ENCODE measurements around the gene CBR1. TPM values are rescaled to one million over a fixed set of nuclear protein-coding genes. Genes with fewer than 3 reads are reported as not detected.

Gene CBR1
- total and polyA plus RNA-seq, 2 of the 13 experiments (the other 11 are each of a cell fraction or from before 2014, with no cell fraction given) = 33.7 to 38.7 TPM

- no peak for ATAC-seq
- no peak for FAIRE-seq
- Histone ChIP-seq H3K4me3 (replicated peaks in 1 of 3; ENCODE audit: insufficient read depth in 1 of 3, low read depth in 2 of 3, low read length in 3 of 3) (no peak overlapping the region), H3K79me2 (ENCODE audit: insufficient read depth, low read length) (no peaks in the 10 kb centered on the region), H2AFZ (ENCODE audit: low read length) (no peak overlapping the region), H4K20me1 (ENCODE audit: insufficient read depth, low read length) (no peaks in the 10 kb centered on the region), H3K27me3 (ENCODE audit: control insufficient read depth in 1 of 2, insufficient read depth in 2 of 2, low read length in 2 of 2) (peaks cover 0 to 2% of the 10 kb centered on the region in 2 experiments; a peak in 2 of 5 replicates), H3K36me3 (replicated peaks in 1 of 2; ENCODE audit: control insufficient read depth in 1 of 2, insufficient read depth in 2 of 2, low read length in 2 of 2) (no peaks in the 10 kb centered on the region), H3K9me3 (ENCODE audit: low read length) (no peaks in the 10 kb centered on the region), H3K9ac (ENCODE audit: insufficient read depth, low read depth, low read length) (no peak overlapping the region), H3K27ac (ENCODE audit: extremely low read length, insufficient read depth, low read length) (no peak overlapping the region), H3K4me1 (ENCODE audit: insufficient read depth, low read length) (peaks cover 2% of the 10 kb centered on the region; the same call in 1 of the 2 replicates), H3K4me2 (ENCODE audit: low read depth, low read length) (no peak overlapping the region; the same call in 1 of the 2 replicates)
- ChIA-PET POLR2A (no interaction called here), CTCF (ENCODE audit: low intra/inter-chr PET ratio, low total read pairs) (no interaction called here)
- 38% methylated on average over 3 of the region's 3 CpGs for WGBS (ENCODE audit: low lambda C conversion rate)
- BruUV-seq (replicated peaks) = no TSS peak
- in situ Hi-C loops (cut with HindIII; ENCODE audit: extremely low pct_ligation_motif_present, low pct_unique_long_range_greater_than_20kb) (no loop called here), intact Hi-C loops (cut with micrococcal nuclease; ENCODE audit: unreplicated experiment) (loop anchor here (10.0 kb wide), 1 partner anchor 1138 kb away; no protein-coding TSS in a partner anchor)
- DNase-seq (ENCODE audit: low spot score) = no peak
- TF ChIP-seq NFKBIZ (CRISPR knock-in tag; IDR thresholded peaks at IDR 0.05) (no peak), SMYD3 (CRISPR knock-in tag; IDR thresholded peaks at IDR 0.05) (no peak), NFE2L2 (IDR thresholded peaks at IDR 0.05; ENCODE audit: low read length) (no peak), ZNF761 (CRISPR knock-in tag; conservative IDR thresholded peaks at IDR 0.05) (no peak), DZIP1 (CRISPR knock-in tag; IDR thresholded peaks at IDR 0.05) (no peak), ZNF747 (CRISPR knock-in tag; IDR thresholded peaks at IDR 0.05; ENCODE audit: borderline replicate concordance) (no peak), ZNF512 (CRISPR knock-in tag; IDR thresholded peaks at IDR 0.05) (no peak), ZNF563 (CRISPR knock-in tag; IDR thresholded peaks at IDR 0.05) (no peak), ZNF354B (CRISPR knock-in tag; IDR thresholded peaks at IDR 0.05) (no peak), ZNF766 (CRISPR knock-in tag; IDR thresholded peaks at IDR 0.05; ENCODE audit: borderline replicate concordance) (no peak), ARID5B (CRISPR knock-in tag; IDR thresholded peaks at IDR 0.05) (no peak), FOXA1 (IDR thresholded peaks at IDR 0.05) (no peak), FOXA1 (CRISPR knock-in tag; IDR thresholded peaks at IDR 0.05) (no peak), NCOA2 (CRISPR knock-in tag; IDR thresholded peaks at IDR 0.05) (no peak), KMT2B (CRISPR knock-in tag; IDR thresholded peaks at IDR 0.05) (no peak), KLF13 (CRISPR knock-in tag; IDR thresholded peaks at IDR 0.05) (no peak), ZSCAN9 (CRISPR knock-in tag; IDR thresholded peaks at IDR 0.05; ENCODE audit: borderline replicate concordance) (no peak), ZGPAT (CRISPR knock-in tag; IDR thresholded peaks at IDR 0.05) (no peak)
Measured at GRCh38 chr21:36023092-36023480, 46.7 kb upstream of the CBR1 start.
